Measurements from ENCODE around the gene SDS.

DNA sequence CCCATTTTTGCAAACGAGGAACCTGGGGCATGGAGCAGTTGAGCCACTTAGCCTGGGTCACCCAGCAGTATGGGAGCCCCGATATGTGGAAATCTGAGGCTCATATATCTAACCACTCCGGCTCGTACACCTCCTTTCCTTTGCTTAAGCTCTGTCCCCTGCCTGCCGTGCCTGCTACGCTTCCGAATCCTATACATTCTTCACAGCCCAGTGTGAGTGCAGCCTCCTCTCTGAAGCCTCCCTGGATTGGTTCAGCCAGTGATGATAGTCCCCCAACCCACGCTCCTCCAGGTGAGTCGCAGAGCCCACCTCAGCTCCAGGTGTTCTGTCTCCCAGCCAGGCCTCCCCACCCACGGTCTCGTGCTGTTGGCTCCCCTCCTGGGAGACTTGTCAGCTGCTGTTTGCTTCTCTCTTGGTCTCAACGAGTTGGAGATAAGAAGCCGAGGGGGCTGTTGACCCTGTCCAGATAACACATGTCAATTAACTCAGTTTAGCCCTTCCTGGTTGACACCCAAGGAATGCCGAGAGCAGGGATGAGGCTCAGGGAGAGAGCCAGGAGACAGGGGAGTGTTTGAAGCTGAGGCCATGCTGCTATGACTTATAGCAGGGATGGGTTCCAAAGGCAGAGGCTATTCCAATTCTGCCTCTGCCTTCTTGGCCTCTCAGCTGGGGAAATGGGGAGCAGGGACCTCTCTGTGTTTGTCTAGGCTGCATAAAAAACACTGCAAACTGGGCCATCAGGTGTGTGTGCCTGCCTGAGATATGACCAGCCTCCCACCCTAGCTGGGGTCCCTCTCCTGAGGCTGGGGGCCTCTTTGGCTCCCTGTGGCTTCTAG is 37.5 kb upstream of the SDS start:
- TF ChIP-seq, protein P1, sequence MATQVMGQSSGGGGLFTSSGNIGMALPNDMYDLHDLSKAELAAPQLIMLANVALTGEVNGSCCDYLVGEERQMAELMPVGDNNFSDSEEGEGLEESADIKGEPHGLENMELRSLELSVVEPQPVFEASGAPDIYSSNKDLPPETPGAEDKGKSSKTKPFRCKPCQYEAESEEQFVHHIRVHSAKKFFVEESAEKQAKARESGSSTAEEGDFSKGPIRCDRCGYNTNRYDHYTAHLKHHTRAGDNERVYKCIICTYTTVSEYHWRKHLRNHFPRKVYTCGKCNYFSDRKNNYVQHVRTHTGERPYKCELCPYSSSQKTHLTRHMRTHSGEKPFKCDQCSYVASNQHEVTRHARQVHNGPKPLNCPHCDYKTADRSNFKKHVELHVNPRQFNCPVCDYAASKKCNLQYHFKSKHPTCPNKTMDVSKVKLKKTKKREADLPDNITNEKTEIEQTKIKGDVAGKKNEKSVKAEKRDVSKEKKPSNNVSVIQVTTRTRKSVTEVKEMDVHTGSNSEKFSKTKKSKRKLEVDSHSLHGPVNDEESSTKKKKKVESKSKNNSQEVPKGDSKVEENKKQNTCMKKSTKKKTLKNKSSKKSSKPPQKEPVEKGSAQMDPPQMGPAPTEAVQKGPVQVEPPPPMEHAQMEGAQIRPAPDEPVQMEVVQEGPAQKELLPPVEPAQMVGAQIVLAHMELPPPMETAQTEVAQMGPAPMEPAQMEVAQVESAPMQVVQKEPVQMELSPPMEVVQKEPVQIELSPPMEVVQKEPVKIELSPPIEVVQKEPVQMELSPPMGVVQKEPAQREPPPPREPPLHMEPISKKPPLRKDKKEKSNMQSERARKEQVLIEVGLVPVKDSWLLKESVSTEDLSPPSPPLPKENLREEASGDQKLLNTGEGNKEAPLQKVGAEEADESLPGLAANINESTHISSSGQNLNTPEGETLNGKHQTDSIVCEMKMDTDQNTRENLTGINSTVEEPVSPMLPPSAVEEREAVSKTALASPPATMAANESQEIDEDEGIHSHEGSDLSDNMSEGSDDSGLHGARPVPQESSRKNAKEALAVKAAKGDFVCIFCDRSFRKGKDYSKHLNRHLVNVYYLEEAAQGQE (IDR thresholded peaks at IDR 0.05; ENCODE audit: unreplicated experiment) = no peak
- TF ChIP-seq, protein P2, sequence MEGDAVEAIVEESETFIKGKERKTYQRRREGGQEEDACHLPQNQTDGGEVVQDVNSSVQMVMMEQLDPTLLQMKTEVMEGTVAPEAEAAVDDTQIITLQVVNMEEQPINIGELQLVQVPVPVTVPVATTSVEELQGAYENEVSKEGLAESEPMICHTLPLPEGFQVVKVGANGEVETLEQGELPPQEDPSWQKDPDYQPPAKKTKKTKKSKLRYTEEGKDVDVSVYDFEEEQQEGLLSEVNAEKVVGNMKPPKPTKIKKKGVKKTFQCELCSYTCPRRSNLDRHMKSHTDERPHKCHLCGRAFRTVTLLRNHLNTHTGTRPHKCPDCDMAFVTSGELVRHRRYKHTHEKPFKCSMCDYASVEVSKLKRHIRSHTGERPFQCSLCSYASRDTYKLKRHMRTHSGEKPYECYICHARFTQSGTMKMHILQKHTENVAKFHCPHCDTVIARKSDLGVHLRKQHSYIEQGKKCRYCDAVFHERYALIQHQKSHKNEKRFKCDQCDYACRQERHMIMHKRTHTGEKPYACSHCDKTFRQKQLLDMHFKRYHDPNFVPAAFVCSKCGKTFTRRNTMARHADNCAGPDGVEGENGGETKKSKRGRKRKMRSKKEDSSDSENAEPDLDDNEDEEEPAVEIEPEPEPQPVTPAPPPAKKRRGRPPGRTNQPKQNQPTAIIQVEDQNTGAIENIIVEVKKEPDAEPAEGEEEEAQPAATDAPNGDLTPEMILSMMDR (conservative IDR thresholded peaks at IDR 0.05; ENCODE audit: low read depth in 2 of 2) = no peak
- no peak for TF ChIP-seq CREB1 (CRISPR knock-in tag; IDR thresholded peaks at IDR 0.05; ENCODE audit: low read depth)

All from GM23338 (cell line).